ENCODE data around the gene DLG2.

GRCh38 chr11:84215672-84216071 is 1411.5 kb downstream of the DLG2 start:
- no peak for TF ChIP-seq EGR1 (IDR thresholded peaks at IDR 0.05; ENCODE audit: borderline replicate concordance, low read depth, low read length)
- TF ChIP-seq EZH2 (IDR thresholded peaks at IDR 0.05; ENCODE audit: low read depth, low read length, severe bottlenecking): no peak
- TF ChIP-seq MAX (IDR thresholded peaks at IDR 0.05): no peak
- no peak for TF ChIP-seq CEBPB (IDR thresholded peaks at IDR 0.05; ENCODE audit: low read depth, low read length)
- TF ChIP-seq CTCF (IDR thresholded peaks at IDR 0.05; ENCODE audit: control extremely low read depth in 1 of 3, insufficient read depth in 1 of 3, low read depth in 1 of 3, low read length in 3 of 3): no peak
- TF ChIP-seq YY1 (IDR thresholded peaks at IDR 0.05; ENCODE audit: low read depth, low read length): no peak
- no peak for TF ChIP-seq TCF12 (IDR thresholded peaks at IDR 0.05; ENCODE audit: low read depth, low read length)
- no peak for TF ChIP-seq TAF1 (IDR thresholded peaks at IDR 0.05; ENCODE audit: low read depth, low read length)
- TF ChIP-seq E2F6 (IDR thresholded peaks at IDR 0.05): no peak
- no peak for TF ChIP-seq POLR2AphosphoS5 (IDR thresholded peaks at IDR 0.05; ENCODE audit: low read depth, low read length)
